HG02840 (cell line): Measurements from ENCODE around the gene PCDH7.

Experiments used
- ATAC-seq: cut with Tn5 transposase; IDR thresholded peaks from one replicate; pipeline ENCODE4 v1.9.1; 2021; ENCODE audit warnings: mild to moderate bottlenecking, moderate library complexity, moderate number of reproducible peaks; ENCODE audit not compliant: unreplicated experiment, low FRiP score

The PCDH7 gene

DNA sequence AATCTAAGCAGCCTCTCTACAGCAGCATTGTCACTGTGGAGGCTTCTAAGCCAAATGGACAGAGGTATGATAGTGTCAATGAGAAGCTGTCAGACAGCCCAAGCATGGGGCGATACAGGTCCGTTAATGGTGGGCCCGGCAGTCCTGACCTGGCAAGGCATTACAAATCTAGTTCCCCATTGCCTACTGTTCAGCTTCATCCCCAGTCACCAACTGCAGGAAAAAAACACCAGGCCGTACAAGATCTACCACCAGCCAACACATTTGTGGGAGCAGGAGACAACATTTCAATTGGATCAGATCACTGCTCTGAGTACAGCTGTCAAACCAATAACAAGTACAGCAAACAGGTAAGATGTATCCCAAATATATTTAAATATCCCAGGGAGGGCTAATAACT lies 4.1 kb downstream of the PCDH7 start:
- no peak for ATAC-seq

DNA sequence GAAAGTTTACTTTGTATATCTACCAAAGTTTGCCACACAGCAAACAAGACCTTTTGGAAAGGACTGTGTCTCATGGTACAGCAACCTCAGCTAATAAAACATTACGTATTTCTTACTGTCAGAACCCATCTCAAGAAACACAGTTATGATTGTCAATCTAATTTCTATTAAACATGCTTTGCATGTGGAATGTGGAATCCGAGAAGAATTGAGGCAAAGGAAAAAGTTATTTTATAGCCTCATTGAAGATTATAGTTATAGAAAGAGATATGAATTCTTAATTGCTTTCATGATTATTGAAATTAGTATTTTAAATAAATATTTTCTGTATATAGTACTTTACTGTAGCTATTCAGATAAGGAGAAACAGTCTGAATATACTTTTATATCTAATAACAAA lies 5.4 kb downstream of the PCDH7 start:
- ATAC-seq = no peak

DNA sequence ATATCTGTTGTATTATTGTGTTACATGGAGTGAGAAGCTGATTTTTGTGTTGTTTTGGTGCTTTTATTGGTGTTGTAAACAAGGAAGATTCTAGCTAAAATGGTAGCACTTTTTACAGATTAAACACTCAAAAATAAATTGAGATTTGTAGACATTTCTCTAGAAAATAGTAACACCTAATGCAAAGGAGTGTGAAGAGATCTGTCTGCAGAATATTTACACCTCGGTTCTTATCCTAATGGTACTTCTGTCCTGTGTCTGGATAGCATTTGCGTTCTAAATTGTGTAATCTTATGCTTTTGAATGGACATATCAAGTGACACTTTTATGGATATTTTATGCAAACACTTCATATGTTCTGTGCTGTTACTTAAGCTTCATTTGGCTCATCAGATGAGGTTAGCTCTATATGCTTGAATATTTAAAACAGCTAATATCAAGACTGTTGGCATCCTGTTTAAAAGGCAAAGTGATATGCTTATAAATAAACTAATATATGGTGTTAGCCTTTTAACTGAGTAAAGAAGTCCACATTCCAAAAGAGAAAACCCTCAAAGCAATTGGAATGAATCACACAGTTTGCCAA lies 6.0 kb downstream of the PCDH7 start:
- no peak for ATAC-seq

DNA sequence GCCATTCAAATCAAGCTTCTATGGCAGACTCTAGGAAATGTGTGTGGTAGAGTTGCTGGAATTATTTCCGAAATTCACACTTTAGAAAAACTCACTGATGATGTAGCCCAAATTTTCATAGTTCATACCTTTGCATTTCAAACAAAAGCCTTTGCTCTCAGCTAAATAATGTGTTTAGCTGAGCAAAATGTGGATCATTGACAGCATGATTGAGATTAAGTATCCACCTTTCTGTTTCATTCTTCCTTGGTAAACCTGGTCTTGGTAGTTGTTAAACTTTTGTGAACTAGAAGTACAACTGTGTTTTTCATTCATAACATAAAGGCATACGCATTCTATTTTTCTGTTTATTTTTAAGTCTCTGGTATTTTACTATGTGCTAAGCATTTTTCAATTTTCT lies 7.2 kb downstream of the PCDH7 start:
- ATAC-seq = no peak

DNA sequence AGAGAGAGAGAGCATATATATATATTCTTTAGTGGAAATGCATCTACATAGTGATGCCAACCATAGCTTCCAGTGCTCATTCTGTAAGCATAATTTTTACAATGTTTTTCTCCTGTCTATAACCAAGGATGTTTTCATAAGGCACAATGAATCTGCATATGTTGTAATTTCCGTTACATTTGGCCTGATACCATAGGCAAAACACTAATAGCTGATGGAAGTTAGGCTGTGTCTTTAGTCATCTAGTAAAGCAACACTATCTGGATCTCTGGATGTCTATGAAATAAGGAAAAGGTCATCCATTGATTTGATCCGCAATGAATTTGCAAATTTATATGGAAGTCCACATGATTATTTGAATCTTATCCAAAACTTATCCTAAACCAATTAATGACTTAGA lies 8.1 kb downstream of the PCDH7 start:
- no peak for ATAC-seq

DNA sequence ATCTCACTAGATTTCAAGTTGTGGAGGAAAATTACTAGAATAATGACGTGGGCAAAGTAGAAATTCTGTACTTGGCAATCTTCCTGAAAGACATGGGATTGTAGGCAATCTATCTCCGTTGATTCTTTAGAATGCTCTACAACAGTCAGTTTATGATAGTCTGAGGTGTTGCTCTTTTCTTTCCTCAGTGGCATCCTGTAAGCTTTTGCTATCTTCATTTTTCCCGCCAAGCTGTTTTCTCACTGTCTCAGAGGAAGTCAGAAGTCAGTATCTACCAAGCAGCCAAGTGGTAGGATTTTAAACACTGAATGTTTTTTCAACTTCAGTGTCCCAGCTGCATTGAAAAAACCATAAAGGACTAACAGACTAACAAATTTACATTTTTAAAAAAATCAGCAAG lies 23.7 kb downstream of the PCDH7 start:
- ATAC-seq = no peak

DNA sequence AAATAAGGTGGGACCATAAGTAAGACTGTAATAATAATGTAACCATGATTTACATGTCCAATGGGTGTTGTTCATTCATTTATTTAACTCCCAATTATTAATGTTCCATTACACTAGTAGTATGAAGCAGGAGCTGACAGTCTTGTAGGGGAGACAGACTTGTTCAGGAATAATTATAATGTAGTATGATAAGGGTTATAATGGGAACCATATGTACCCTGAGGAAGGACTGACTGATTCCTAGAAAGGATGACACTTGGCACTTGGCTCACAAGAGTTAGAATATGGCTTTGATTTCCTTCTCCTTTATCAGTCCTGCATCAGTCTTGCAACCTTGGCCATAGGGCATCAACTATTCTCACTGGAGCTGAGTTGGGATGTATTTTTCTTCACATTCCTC lies 24.2 kb downstream of the PCDH7 start:
- ATAC-seq = no peak

DNA sequence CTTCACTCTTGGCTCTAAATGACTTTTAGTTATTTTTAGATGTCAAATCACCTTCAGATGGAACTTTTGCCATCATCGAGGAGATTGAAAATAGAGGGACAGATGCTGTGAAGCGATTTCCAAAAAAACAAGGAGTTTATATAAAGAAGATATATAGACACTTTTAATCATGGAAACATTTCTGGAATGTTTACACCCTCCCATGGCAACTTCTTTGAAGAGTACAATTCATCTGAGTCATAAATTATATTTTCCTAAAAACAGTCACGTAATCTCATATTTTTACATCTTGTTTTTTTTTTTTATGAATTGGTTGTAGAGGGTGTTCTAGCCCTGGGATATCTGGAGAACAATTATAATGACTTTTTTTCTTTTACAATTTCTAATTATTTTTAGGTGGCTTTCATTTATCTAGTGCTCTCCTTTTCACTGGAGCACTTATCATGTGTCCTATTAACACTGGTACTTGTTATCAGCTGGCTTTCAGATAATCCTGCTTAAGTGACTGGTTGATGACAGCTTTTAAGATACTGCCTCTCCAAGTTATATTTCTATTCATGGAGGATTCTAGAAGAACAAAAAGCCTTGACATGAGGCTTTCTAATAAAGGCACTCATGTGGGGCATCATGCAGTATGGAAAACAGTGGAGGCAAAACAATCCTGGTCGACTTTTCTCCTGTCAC lies 24.9 kb downstream of the PCDH7 start:
- no peak for ATAC-seq

DNA sequence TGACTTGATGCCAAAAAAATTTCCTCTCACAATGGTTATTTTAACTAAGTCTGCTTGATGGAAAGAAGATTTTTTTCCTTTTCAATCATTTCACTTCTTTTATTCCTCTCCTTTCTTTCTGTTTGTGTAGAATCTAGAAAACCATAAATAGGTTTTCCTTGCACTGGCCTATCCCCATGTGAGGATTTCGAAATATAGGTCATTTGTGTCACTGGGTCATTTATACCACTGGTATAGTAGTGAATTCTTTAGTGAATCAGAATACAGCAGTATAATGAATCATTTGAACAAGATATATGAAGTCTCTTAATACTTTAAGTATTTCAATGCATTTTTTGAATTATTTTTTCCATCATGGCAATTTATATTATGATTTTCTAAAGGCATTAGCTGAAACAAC lies 26.6 kb downstream of the PCDH7 start:
- ATAC-seq = no peak

DNA sequence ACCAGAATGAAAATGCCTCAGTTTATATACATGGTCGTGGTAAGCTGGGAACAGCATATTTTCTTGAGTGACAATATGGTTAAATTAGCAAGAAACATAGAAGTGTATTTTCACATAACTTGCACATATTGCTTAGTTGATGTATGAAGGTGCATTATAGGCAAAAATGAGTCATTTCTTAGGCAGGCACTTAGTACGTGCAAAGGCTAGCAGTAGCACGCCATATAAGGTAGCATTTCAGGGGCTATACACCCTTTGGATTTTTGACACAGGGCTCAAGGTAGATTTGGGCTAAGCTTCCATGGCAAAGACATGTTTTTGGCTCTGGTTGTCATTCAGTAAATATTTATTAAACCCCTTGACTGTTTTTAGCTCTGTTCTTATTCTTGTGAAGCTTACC lies 33.1 kb downstream of the PCDH7 start:
- ATAC-seq = no peak

DNA sequence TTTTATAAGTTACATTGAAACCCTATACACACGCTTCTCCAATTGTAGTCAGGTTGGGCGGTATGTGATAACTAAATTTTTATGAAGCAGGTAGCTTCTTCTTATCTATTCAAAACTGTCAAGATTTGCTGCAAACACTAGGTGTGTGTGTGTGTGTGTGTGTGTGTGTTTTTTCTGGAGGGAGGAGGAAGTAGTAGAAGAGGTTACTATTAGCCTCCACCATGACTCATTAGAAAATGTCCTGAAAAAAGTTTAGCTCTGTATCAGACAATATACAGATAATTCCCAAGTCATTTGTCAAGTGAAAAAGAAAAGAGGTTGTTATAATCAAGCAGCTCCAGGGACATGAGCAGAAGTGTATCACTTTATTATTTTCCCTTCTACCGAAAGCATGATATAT lies 33.9 kb downstream of the PCDH7 start:
- no peak for ATAC-seq

DNA sequence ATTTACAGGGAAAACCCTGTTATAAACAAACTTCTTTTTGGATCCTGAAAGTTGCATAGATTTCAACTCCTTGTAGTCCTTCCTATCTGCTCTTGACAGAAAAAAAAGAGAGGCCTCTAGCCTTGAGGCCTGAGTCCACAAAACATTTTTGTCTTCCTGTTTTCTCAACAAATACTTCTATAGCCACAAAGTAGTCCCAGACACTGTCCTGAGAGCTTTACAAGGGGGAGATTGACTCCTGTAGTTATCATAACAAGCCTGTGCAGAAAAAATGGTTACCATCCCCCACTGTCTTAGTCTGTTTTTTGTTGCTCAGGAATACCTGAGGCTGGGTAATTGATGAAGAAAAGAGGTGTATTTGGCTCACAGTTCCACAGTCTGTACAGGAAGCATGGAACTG lies 35.2 kb downstream of the PCDH7 start:
- ATAC-seq = no peak

DNA sequence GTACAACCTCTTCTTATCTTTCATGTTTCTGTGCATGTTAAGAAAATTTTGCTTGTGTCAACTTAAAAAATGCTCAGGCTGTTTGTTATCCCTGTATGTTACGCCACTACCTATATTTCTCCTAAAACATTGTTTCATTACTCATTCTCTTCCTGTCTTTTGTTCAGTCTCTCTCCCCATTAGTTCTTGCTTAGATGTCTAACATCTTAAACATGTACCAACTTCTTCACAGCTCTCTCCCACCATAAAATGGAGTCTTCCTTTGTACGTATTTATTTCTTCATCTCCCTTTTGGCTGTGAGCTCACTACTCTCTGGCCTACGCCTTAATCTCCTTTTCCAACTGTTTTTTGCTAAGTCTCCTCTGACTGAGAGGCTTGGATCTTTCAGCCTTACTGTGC lies 36.4 kb downstream of the PCDH7 start:
- no peak for ATAC-seq

DNA sequence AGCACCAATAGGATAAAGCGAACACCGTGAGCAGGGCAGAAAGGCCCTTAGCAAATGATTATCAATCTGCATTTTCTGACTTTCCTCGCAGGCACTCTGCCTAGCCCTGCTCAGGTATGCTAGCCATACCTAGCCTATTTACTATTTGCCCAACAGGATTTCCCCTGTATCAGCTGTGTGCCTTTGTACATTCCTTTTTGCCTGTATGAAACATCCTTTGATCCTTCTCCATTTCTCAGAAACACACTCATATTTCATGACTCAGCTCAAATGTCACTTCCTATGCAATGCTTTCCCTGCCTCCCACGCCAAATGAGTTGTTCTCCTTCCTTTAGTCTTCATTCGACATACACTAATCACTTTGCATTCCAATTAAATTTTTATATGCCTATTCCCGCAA lies 37.2 kb downstream of the PCDH7 start:
- ATAC-seq = no peak

DNA sequence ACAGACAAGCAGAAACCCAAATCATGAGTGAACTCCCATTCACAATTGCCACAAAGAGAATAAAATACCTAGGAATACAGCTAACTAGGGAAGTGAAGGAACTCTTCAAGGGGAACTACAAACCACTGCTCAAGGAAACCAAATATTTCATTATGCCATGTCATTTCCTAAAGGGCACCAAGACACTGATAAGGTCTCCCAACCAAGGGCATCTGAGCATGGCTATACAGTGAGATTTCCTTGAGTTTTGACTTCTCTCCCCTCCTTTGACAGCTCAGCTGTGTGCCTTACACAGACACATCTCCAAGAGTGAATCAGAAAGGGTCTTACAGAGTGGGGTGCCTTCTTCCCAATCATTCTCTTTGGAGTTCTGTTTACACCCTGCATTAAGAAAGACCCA lies 40.4 kb downstream of the PCDH7 start:
- ATAC-seq = no peak

DNA sequence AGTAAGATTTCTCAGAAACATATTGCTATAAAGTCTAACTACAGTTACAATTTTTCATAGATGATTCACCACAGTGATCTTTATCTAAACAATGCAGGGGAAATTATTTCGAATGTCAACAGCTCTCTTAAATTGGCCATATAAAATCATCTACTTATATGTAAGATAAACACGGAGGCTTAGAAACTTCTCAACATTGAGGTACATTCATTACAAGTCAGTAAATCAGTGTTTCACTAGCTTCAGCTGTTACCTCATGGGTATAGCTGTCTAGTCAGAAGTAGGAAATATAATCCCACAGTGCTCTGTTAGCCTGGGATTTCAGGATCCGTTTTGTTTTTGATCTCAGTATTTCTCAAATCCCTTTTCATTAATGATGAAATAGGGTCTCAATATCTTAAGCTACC lies 43.2 kb downstream of the PCDH7 start:
- no peak for ATAC-seq

DNA sequence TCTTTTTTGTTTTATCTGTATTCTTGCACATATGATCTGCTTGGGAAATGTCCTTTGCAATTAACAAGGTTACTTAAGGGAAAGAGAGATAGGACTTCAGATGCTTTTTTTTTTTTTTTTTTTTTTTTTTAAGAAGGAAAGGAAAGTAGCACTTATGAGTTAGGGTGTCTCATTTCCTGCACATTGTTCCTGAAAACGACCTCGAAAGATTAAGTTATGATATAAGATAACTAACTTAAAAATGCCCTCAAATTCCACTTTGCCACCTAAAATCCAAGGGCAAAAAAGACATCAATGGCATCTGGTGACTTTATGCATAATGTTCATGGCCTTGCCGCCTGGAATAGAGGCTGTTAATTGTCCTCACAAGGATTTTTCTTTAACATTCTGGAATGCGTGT lies 44.9 kb downstream of the PCDH7 start:
- ATAC-seq = no peak

DNA sequence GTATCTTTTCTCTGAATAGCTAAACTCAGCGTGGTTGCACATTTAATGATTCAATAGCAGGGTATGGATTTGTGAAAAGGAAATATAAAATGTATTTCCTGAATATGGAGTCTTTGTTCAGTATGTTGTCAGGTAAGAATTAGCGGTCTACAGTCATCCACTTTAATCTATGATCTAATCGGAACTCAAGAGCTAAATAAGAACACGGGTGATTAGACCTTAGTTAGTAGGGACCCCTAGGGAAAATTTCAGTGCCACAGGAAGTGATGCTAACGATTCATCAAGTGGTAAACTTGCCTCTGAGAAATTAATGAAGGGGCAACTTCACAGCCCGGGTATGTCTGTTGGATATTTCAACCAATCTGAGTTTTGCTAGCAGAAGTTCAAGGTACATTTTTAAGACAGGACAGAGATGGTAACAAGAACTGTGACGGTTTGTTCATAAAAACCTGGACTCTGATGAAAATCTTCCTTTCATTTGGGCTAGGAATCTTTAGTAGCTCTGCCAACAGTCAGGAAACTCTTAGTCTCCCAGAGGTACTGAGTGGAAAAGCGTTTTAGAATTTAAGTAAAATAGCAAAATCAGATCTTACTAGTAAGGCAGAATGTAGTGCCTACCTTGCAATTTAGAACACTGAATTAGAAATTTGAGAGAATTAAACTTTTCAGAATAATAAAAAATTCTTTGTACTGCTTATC lies 47.1 kb downstream of the PCDH7 start:
- no peak for ATAC-seq

DNA sequence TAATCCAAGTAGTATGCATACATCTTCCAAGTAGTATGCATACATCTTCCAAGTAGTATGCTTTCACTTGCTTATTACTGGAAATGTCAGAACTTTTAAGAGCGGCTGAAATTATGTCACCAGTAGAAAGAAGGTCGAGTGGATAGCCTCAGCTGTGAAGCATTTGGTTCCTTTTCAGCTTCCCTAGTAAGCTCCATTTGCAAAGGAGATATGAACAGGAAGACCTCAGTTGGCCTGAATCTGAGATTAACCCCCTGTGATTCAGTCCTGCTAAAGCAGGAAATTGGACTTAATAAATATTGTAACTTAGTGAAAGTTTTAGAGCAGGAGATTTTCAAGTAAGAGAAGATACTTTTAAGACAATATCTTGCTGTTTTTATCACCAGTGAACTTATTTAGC lies 48.1 kb downstream of the PCDH7 start:
- no peak for ATAC-seq

DNA sequence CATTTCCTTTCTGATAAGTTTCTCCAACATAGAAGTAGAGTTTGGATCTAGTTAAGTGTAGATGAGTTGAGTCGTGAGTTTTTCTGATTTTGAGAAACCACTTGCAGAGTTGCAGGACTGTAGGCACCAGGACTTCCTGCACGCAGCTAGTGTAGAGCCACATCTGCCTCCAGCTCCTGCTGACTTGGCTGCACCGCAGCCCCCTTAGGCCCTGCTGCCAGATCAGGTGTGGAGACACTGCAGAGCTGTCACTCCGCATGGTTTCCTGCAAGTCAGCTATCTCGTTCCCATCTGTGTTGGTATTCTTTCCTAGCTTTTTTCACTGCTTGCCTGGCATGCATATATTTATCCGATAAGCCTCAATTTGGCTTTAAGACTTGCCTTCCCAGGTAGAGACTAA lies 48.9 kb downstream of the PCDH7 start:
- no peak for ATAC-seq

DNA sequence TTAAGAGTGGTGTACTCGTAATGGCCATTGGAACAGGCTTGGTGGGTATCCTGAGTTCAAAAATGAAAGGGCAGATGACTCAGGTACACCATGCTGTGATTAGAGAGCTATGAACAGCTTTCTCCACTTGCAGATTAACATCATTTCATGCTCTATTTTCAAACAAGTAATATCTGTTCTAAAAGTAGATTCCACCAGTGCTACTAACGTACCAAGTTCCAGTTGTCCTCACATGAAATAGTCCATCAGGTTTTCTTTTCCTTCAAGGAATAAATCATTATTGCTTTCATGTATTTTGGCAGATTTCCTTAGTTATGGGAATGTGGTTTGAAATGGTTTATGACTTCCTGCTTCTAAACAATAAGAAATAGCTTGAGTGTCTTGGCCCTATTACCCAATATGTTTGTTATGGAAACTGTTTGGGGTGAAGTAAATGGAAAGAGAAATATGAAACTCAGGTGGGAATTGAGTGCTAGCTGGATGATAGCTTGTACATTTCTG lies 49.9 kb downstream of the PCDH7 start:
- ATAC-seq = no peak

DNA sequence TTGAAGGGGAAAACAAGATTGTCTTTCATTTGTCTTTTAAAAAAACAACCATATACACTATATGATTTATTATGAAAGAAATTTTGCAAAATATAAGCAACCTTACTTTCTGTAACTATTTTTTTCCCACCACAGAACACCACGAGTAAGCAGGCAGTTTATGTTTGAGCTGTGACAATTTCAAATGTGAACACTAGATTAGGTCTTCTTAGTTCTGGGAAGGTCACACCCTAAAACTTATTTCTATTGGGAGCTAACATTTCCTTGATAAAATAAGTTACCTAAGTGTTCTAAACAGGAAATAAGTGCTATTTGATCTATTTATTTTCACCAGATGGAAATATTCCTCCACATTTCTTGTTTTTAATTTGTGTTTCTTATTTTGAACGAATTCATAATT lies 50.6 kb downstream of the PCDH7 start:
- ATAC-seq = no peak
